A673 (cell line): ENCODE data around the gene C2.

Experiments used
- CTCF ChIP-seq: fragments of 300-800, 200-600 bp; sonication (generic); conservative IDR thresholded peaks from 2 replicates; pipeline ENCODE4 v1.5.1; 2017; ENCODE audit warnings: low read depth, mild to moderate bottlenecking, antibody characterized with exemption, low read length, moderate library complexity, mixed read lengths
- EZH2 ChIP-seq: fragments of 200-600 bp; sonication (generic); IDR thresholded peaks from 2 replicates; pipeline ENCODE4 v1.6.1; 2017; ENCODE audit warnings: borderline replicate concordance, low read depth, mild to moderate bottlenecking, mixed read lengths, antibody characterized with exemption, low read length; ENCODE audit not compliant: poor library complexity, severe bottlenecking

DNA sequence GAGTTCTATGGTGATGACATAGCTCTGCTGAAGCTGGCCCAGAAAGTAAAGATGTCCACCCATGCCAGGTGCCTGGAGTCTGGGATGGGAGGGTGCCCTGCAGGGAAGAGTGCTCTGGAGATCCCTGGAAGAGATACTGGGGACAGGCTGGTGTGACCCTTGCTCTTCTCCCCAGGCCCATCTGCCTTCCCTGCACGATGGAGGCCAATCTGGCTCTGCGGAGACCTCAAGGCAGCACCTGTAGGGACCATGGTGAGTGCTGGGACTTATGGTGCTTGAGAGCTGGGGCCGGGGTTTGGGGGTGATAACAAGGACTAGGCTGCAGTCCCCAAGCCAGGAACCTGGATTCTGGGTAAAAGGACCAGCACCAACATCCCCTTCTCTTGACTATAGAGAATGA is 16.2 kb downstream of the C2 start:
- TF ChIP-seq CTCF: no peak
- TF ChIP-seq EZH2: no peak
